Neutrophil (primary cell): ENCODE data around the gene LUC7L3.

Experiments
- H3K27ac ChIP-seq: fragments of 200-600 bp; sonication (generic); 2 replicates; pipeline ENCODE4 v1.5.1; 2016; ENCODE audit warnings: mild to moderate bottlenecking, moderate library complexity
- H3K27me3 ChIP-seq: fragments of 200-600 bp; sonication (generic); 2 replicates; pipeline ENCODE4 v1.6.0; 2016; ENCODE audit warnings: mild to moderate bottlenecking
- H3K36me3 ChIP-seq: fragments of 200-600 bp; sonication (generic); 2 replicates; pipeline ENCODE4 v1.5.1; 2017
- H3K4me1 ChIP-seq, 2 experiments: fragments of 200-600 bp in 1 of 2; sonication (generic) in 1 of 2; 1 replicate in 1 of 2; 2 replicates in 1 of 2; pipeline versions ENCODE4 v1.5.1 to v1.6.1; 2013 to 2016; ENCODE audit warnings: low read depth in 1 of 2, low read length in 1 of 2, mild to moderate bottlenecking in 1 of 2, moderate library complexity in 1 of 2; ENCODE audit not compliant: control insufficient read depth in 1 of 2, insufficient read depth in 1 of 2
- H3K4me3 ChIP-seq, 2 experiments: fragments of 200-600 bp in 1 of 2; sonication (generic) in 1 of 2; 1 replicate in 1 of 2; 2 replicates in 1 of 2; pipeline ENCODE4 v1.5.1; 2013 to 2016; ENCODE audit warnings: low read depth in 1 of 2, low read length in 1 of 2, mild to moderate bottlenecking in 1 of 2, moderate library complexity in 1 of 2
- H3K9me3 ChIP-seq: fragments of 200-600 bp; sonication (generic); 2 replicates; pipeline ENCODE4 v1.5.1; 2016
- CTCF ChIP-seq: fragments of 200-600 bp; sonication (generic); IDR thresholded peaks from 2 replicates; pipeline ENCODE4 v1.5.1; 2016; ENCODE audit warnings: antibody characterized with exemption

The LUC7L3 gene

GRCh38 chr17:50767030-50767429, 47.6 kb downstream of the LUC7L3 start:
- H3K36me3 ChIP-seq = no peaks in the 10 kb centered on the region
- TF ChIP-seq CTCF = no peak
- no peak overlapping the region for H3K4me3 ChIP-seq
- H3K4me1 ChIP-seq = peaks cover 8 to 23% of the 10 kb centered on the region in 2 experiments
- no peak overlapping the region for H3K27ac ChIP-seq
- no peaks in the 10 kb centered on the region for H3K9me3 ChIP-seq
- H3K27me3 ChIP-seq = no peaks in the 10 kb centered on the region

- Histone ChIP-seq H3K27me3 (no peaks in the 10 kb centered on the region), H3K4me3 (no peak within 1 kb of the TSS), H3K4me1 (peaks cover 8 to 23% of the 10 kb centered on the region in 2 experiments), H3K9me3 (no peaks in the 10 kb centered on the region), H3K27ac (no peak within 1 kb of the TSS), H3K36me3 (no peaks in the 10 kb centered on the region)
- no peak for TF ChIP-seq CTCF
These were observed 48.0 kb downstream of the LUC7L3 start, which contains the start of gene ANKRD40CL for GRCh38 chr17:50767446-50767845. Gene ANKRD40CL, minus strand, starts transcription at chr17:50767518. Its CDS starts 605 bp downstream, at chr17:50766913.

GRCh38 chr17:50768346-50768761, 49.0 kb downstream of the LUC7L3 start:
- no peak overlapping the region for H3K4me3 ChIP-seq
- no peaks in the 10 kb centered on the region for H3K27me3 ChIP-seq
- H3K9me3 ChIP-seq = no peaks in the 10 kb centered on the region
- no peak overlapping the region for H3K27ac ChIP-seq
- no peak for TF ChIP-seq CTCF
- no peaks in the 10 kb centered on the region for H3K36me3 ChIP-seq
- H3K4me1 ChIP-seq = peaks cover 8 to 15% of the 10 kb centered on the region in 2 experiments

- Histone ChIP-seq H3K4me1 (peaks cover 8 to 10% of the 10 kb centered on the region in 2 experiments), H3K27me3 (no peaks in the 10 kb centered on the region), H3K9me3 (no peaks in the 10 kb centered on the region), H3K36me3 (no peaks in the 10 kb centered on the region), H3K27ac (no peak overlapping the region), H3K4me3 (no peak overlapping the region)
- TF ChIP-seq CTCF = no peak
These were observed 50.5 kb downstream of the LUC7L3 start for GRCh38 chr17:50769884-50770283.

GRCh38 chr17:50770346-50770745, 50.9 kb downstream of the LUC7L3 start:
- H3K36me3 ChIP-seq = no peaks in the 10 kb centered on the region
- no peak overlapping the region for H3K27ac ChIP-seq
- peaks cover 5 to 6% of the 10 kb centered on the region in 2 experiments for H3K4me1 ChIP-seq
- H3K27me3 ChIP-seq = no peaks in the 10 kb centered on the region
- H3K4me3 ChIP-seq = no peak overlapping the region
- no peaks in the 10 kb centered on the region for H3K9me3 ChIP-seq
- TF ChIP-seq CTCF = no peak
